ENCODE measurements around the gene ZMIZ2. TPM values are rescaled to one million over a fixed set of nuclear protein-coding genes. Genes with fewer than 3 reads are reported as not detected.

ZMIZ2 gene
- total and polyA plus RNA-seq, 3 experiments from 2014 or later: 9.8 to 122 (median 119) TPM

DNA sequence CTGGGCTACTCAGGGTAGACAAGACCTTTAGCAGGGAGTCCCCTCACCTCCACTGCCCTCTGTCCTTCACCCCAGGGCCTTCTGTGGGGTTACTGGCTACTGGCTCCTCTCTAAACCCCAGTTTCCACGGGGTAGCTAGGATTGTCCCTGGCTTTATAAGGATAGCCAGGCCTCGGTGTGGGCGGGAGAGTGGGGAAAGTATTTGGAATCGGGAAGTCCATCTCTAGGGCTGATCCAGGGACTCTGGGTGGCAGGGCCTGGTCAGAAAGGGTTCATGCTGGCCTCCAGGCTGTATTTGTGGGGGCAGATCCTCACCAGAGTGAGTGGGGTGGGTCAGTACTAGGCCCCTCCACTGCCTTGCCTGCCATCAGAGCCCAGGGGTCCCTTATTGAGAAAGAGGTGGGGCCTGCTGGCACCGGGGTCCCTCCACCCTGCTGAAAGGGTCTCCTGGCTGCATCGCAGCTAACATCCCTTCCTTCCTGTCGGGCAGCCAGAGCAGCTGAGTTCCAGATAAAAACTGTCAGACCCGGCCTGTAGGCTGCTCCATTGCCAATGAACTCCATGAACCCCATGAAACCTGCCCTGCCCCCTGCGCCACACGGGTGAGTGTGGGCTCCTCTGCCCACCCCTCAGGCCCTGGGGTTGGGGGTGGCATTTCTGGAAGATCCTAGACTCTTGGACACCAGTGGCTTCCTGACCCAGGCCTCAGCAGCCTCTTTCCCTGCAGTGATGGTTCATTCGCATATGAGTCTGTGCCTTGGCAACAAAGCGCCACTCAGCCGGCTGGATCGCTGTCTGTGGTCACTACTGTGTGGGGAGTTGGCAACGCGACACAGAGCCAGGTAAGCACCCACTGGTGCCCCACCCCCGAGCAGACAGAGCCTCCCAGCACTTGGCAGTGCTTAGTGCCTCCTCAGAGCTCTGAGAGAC is 7.3 kb downstream of the ZMIZ2 start:
- Histone ChIP-seq H3K4me1 (ENCODE audit: insufficient read depth, low read length) (peaks cover 36% of the 10 kb centered on the region), H3K36me3 (ENCODE audit: insufficient read depth, low read length) (peaks cover 25% of the 10 kb centered on the region), H3K4me3 (ENCODE audit: low read length) (no peak overlapping the region), H3K27ac (ENCODE audit: low read depth, low read length) (no peak overlapping the region), H3K9me3 (ENCODE audit: low read length) (no peaks in the 10 kb centered on the region), H3K27me3 (ENCODE audit: insufficient read depth, low read length, poor library complexity, severe bottlenecking) (no peaks in the 10 kb centered on the region)
- POLR2A ChIA-PET: no interaction called here
- CTCF ChIA-PET: no interaction called here
- Mint-ChIP-seq H3K9me3 (no peaks in the 10 kb centered on the region), H3K4me1 (peaks cover 22 to 51% (median 22%) of the 10 kb centered on the region in 3 donors), H3K36me3 (peaks cover 0 to 49% (median 5%) of the 10 kb centered on the region in 3 donors), H3K27me3 (no peaks in the 10 kb centered on the region), H3K4me3 (no peak overlapping the region), H3K27ac (peak overlapping the region in 1 of 8 donors; percentile 86)
- DNase-seq: no peak

DNA sequence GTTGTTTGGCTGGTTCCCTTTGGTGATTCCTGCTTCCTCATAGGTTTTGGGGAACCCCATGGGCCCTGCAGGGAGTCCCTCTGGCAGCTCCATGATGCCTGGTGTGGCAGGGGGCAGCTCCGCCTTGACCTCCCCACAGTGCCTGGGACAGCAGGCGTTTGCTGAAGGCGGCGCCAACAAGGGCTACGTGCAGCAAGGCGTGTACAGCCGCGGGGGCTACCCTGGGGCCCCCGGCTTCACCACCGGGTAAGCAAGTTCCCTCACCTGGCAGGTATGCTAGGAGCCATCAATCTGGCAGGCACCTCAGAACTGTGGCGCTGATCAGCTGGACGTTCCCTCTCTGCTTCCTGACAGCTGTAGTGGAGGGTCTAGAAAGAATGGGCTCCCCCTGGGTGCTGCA is 8.3 kb downstream of the ZMIZ2 start:
- no peaks in the 10 kb centered on the region for H3K27me3 ChIP-seq (ENCODE audit: insufficient read depth, low read length, poor library complexity, severe bottlenecking)
- H3K9me3 Mint-ChIP-seq: no peaks in the 10 kb centered on the region
- peaks cover 26% of the 10 kb centered on the region for H3K4me1 ChIP-seq (ENCODE audit: insufficient read depth, low read length)
- peaks cover 25% of the 10 kb centered on the region for H3K36me3 ChIP-seq (ENCODE audit: insufficient read depth, low read length)
- H3K4me3 Mint-ChIP-seq: no peak overlapping the region
- no peak overlapping the region for H3K4me3 ChIP-seq (ENCODE audit: low read length)
- peaks cover 15 to 42% (median 18%) of the 10 kb centered on the region in 3 donors for H3K4me1 Mint-ChIP-seq
- POLR2A ChIA-PET: interaction anchor here (0.6 kb wide), 1 partner anchor 150 kb away, joined by 3 read pairs; the partner anchor contains the start of gene OGDH
- no peaks in the 10 kb centered on the region for H3K27me3 Mint-ChIP-seq
- DNase-seq: no peak
- H3K9me3 ChIP-seq (ENCODE audit: low read length): no peaks in the 10 kb centered on the region
- no peak overlapping the region for H3K27ac ChIP-seq (ENCODE audit: low read depth, low read length)
- H3K36me3 Mint-ChIP-seq: peaks cover 0 to 52% (median 5%) of the 10 kb centered on the region in 3 donors
- no peak overlapping the region for H3K27ac Mint-ChIP-seq
- CTCF ChIA-PET: interaction anchor here (0.6 kb wide), 1 partner anchor 34 kb away, joined by 3 read pairs; no protein-coding TSS in a partner anchor

DNA sequence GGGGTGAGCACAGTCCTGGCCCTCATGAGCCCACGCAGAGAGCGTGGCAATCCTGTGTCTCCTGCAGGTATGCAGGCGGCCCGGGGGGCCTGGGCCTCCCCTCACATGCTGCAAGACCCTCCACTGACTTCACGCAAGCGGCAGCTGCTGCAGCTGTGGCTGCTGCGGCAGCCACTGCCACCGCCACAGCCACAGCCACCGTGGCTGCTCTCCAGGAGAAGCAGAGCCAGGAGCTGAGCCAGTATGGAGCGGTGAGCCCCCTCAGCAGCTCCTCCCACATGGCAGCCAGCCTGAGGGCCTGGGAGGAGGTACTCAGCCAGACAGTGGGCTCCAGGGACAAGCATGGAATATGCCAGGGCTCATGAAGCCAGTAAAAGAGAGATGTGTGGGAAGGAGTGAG is 8.7 kb downstream of the ZMIZ2 start:
- Histone ChIP-seq H3K9me3 (ENCODE audit: low read length) (no peaks in the 10 kb centered on the region), H3K36me3 (ENCODE audit: insufficient read depth, low read length) (peaks cover 25% of the 10 kb centered on the region), H3K4me1 (ENCODE audit: insufficient read depth, low read length) (peaks cover 26% of the 10 kb centered on the region), H3K27me3 (ENCODE audit: insufficient read depth, low read length, poor library complexity, severe bottlenecking) (no peaks in the 10 kb centered on the region), H3K27ac (ENCODE audit: low read depth, low read length) (no peak overlapping the region), H3K4me3 (ENCODE audit: low read length) (no peak overlapping the region)
- Mint-ChIP-seq H3K27ac (no peak overlapping the region), H3K36me3 (peaks cover 0 to 55% (median 7%) of the 10 kb centered on the region in 3 donors), H3K9me3 (no peaks in the 10 kb centered on the region), H3K4me1 (peaks cover 12 to 38% (median 16%) of the 10 kb centered on the region in 3 donors), H3K27me3 (no peaks in the 10 kb centered on the region), H3K4me3 (no peak overlapping the region)
- CTCF ChIA-PET: interaction anchor here (0.6 kb wide), 1 partner anchor 34 kb away, joined by 3 read pairs; no protein-coding TSS in a partner anchor
- no peak for DNase-seq
- POLR2A ChIA-PET: interaction anchor here (0.6 kb wide), 1 partner anchor 151 kb away, joined by 3 read pairs; the partner anchor contains the start of gene OGDH

DNA sequence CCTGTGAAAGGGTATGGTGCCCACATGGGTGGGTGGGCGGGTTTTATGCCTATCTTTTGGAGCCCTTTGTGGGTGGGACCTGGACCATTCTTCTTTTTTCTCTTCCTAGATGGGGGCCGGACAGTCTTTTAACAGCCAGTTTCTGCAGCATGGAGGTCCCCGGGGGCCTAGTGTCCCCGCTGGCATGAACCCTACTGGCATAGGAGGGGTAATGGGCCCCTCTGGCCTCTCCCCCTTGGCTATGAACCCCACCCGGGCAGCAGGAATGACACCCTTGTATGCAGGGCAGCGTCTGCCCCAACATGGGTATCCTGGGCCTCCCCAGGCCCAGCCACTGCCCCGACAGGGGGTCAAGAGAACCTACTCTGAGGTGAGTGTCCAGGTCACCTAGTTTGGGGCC is 9.1 kb downstream of the ZMIZ2 start:
- no peak overlapping the region for H3K27ac Mint-ChIP-seq
- DNase-seq: no peak
- H3K4me1 Mint-ChIP-seq: peaks cover 7 to 34% (median 12%) of the 10 kb centered on the region in 3 donors
- peaks cover 27% of the 10 kb centered on the region for H3K36me3 ChIP-seq (ENCODE audit: insufficient read depth, low read length)
- CTCF ChIA-PET: no interaction called here
- H3K9me3 Mint-ChIP-seq: no peaks in the 10 kb centered on the region
- H3K4me3 Mint-ChIP-seq: no peak overlapping the region
- no peak overlapping the region for H3K27ac ChIP-seq (ENCODE audit: low read depth, low read length)
- H3K36me3 Mint-ChIP-seq: peaks cover 0 to 55% (median 7%) of the 10 kb centered on the region in 3 donors
- H3K9me3 ChIP-seq (ENCODE audit: low read length): no peaks in the 10 kb centered on the region
- POLR2A ChIA-PET: no interaction called here
- peaks cover 23% of the 10 kb centered on the region for H3K4me1 ChIP-seq (ENCODE audit: insufficient read depth, low read length)
- H3K27me3 Mint-ChIP-seq: no peaks in the 10 kb centered on the region
- H3K4me3 ChIP-seq (ENCODE audit: low read length): no peak overlapping the region
- H3K27me3 ChIP-seq (ENCODE audit: insufficient read depth, low read length, poor library complexity, severe bottlenecking): no peaks in the 10 kb centered on the region

DNA sequence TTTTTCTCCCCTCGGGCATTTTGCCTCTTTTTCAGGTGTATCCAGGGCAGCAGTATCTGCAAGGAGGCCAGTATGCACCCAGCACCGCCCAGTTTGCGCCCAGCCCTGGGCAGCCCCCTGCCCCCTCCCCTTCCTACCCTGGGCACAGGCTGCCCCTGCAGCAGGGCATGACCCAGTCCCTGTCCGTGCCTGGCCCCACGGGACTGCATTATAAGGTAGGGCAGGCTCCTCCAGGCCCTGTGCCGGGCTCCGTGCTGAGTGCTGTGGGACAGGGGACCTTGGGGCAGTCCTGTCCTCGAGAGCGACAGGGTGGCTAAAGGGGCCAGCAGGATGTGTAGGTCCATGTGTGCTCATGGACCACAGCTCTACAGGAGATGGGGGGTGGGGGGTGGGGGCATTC is 10.6 kb downstream of the ZMIZ2 start:
- DNase-seq: no peak
- Mint-ChIP-seq H3K4me3 (no peak overlapping the region), H3K9me3 (no peaks in the 10 kb centered on the region), H3K4me1 (peaks cover 0 to 22% (median 7%) of the 10 kb centered on the region in 3 donors), H3K27ac (no peak overlapping the region), H3K36me3 (peaks cover 0 to 68% (median 14%) of the 10 kb centered on the region in 3 donors), H3K27me3 (no peaks in the 10 kb centered on the region)
- CTCF ChIA-PET: interaction anchor here (1.1 kb wide), 1 partner anchor 9 kb away, joined by 4 read pairs; no protein-coding TSS in a partner anchor
- Histone ChIP-seq H3K4me1 (ENCODE audit: insufficient read depth, low read length) (peaks cover 18% of the 10 kb centered on the region), H3K4me3 (ENCODE audit: low read length) (no peak overlapping the region), H3K27ac (ENCODE audit: low read depth, low read length) (no peak overlapping the region), H3K9me3 (ENCODE audit: low read length) (no peaks in the 10 kb centered on the region), H3K27me3 (ENCODE audit: insufficient read depth, low read length, poor library complexity, severe bottlenecking) (no peaks in the 10 kb centered on the region), H3K36me3 (ENCODE audit: insufficient read depth, low read length) (peaks cover 41% of the 10 kb centered on the region)
- POLR2A ChIA-PET: interaction anchor here (0.5 to 0.9 kb wide), 3 partner anchors 9 to 166 kb away, joined by 3 to 8 read pairs (median 7); no protein-coding TSS in a partner anchor

DNA sequence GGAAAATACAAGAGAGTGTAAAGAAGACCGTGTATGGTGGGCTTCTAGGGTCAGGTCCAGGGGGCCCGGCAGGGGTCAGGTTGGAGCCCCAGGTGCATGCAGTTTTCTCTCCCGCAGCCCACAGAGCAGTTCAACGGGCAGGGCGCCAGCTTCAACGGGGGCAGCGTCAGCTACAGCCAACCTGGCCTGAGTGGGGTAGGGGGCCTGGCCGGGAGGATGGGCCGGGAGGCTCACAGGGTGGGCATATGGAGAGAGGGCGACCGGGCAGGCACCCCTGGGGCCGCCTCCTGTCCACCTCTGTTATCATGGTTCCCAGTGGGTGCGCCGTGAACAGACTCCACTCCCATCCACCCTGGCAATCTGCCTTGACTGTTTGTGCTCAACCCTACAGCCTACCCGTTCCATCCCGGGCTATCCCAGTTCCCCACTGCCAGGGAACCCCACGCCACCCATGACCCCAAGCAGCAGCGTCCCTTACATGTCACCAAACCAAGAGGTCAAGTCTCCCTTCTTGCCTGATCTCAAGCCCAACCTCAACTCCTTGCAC is 11.5 kb downstream of the ZMIZ2 start:
- H3K4me3 ChIP-seq (ENCODE audit: low read length): no peak overlapping the region
- H3K27ac ChIP-seq (ENCODE audit: low read depth, low read length): no peak overlapping the region
- Mint-ChIP-seq H3K4me3 (no peak overlapping the region), H3K9me3 (no peaks in the 10 kb centered on the region), H3K27ac (peak overlapping the region in 2 of 8 donors; percentile 48 to 50), H3K36me3 (peaks cover 0 to 77% (median 18%) of the 10 kb centered on the region in 3 donors), H3K4me1 (peaks cover 0 to 13% (median 1%) of the 10 kb centered on the region in 3 donors), H3K27me3 (no peaks in the 10 kb centered on the region)
- peaks cover 10% of the 10 kb centered on the region for H3K4me1 ChIP-seq (ENCODE audit: insufficient read depth, low read length)
- H3K36me3 ChIP-seq (ENCODE audit: insufficient read depth, low read length): peaks cover 50% of the 10 kb centered on the region
- H3K9me3 ChIP-seq (ENCODE audit: low read length): no peaks in the 10 kb centered on the region
- CTCF ChIA-PET: no interaction called here
- DNase-seq: no peak
- no peaks in the 10 kb centered on the region for H3K27me3 ChIP-seq (ENCODE audit: insufficient read depth, low read length, poor library complexity, severe bottlenecking)
- POLR2A ChIA-PET: interaction anchor here (0.5 to 0.9 kb wide), 2 partner anchors 27 to 165 kb away, joined by 3 to 7 read pairs; no protein-coding TSS in a partner anchor

DNA sequence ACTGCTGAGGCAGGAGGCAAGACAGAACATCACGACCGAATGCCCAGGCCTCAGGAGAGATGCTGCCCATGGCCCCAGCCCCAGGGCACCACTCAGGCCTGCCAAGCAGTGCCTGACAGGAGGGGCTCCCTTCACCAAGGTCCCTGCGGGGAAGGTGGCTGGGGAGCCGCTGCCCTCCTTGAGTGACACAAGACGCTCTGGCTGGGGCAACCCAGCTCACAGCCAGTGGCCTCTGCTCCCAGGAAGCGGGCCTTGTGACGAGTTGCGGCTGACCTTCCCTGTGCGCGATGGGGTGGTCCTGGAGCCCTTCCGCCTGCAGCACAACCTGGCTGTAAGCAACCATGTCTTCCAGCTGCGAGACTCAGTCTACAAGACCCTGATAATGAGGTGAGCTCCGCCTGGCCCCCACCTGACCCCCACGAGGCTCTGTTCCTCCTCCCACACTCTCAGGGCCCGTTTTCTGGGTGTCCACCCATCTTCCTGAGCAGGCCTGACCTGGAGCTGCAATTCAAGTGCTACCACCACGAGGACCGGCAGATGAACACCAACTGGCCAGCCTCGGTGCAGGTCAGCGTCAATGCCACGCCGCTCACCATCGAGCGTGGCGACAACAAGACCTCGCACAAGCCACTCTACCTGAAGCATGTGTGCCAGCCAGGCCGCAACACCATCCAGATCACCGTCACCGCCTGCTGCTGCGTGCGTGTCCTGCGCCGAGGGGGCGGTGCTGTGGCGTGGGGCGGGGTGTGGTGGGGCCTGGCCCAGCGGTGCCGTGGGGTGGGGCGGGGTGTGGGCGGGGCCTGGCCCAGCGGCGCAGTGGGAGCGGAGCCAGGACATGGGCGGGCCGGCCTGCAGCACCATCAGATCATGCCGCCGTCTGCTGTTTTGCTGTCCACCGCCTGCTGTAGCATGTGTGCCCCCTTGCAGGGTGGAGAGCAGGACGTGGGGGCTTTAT is 12.8 kb downstream of the ZMIZ2 start:
- H3K27ac ChIP-seq (ENCODE audit: low read depth, low read length): no peak overlapping the region
- Mint-ChIP-seq H3K27me3 (no peaks in the 10 kb centered on the region), H3K9me3 (no peaks in the 10 kb centered on the region), H3K27ac (no peak overlapping the region), H3K4me3 (no peak overlapping the region), H3K36me3 (peaks cover 0 to 84% (median 18%) of the 10 kb centered on the region in 3 donors), H3K4me1 (no peaks in the 10 kb centered on the region)
- H3K4me3 ChIP-seq (ENCODE audit: low read length): no peak overlapping the region
- H3K27me3 ChIP-seq (ENCODE audit: insufficient read depth, low read length, poor library complexity, severe bottlenecking): no peaks in the 10 kb centered on the region
- no peaks in the 10 kb centered on the region for H3K9me3 ChIP-seq (ENCODE audit: low read length)
- POLR2A ChIA-PET: no interaction called here
- no peaks in the 10 kb centered on the region for H3K4me1 ChIP-seq (ENCODE audit: insufficient read depth, low read length)
- H3K36me3 ChIP-seq (ENCODE audit: insufficient read depth, low read length): peaks cover 61% of the 10 kb centered on the region
- CTCF ChIA-PET: no interaction called here
- no peak for DNase-seq

Measured in CD8-positive, alpha-beta memory T cell (primary cell).